Measurements from ENCODE around the gene RNU5B-1.

DNA sequence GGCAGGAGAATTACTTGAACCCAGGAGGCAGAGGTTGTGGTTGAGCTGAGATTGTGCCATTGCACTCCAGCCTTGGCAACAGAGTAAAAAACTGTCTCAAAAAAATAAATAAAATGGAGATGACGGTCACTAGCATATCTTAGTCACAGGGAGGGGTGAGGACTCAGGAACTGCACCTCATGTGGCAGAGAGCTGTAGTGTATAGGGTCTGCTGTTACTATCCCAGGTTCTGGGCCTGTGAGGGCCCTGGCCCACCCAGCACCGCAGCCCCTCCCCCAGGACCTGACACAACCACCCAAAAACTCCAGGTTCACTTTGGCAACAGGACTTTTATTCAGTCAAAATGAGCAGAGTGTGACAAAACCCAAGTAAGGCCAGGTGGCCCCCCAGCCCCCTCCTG is 22.3 kb downstream of the RNU5B-1 start:
- TF ChIP-seq, protein P1, sequence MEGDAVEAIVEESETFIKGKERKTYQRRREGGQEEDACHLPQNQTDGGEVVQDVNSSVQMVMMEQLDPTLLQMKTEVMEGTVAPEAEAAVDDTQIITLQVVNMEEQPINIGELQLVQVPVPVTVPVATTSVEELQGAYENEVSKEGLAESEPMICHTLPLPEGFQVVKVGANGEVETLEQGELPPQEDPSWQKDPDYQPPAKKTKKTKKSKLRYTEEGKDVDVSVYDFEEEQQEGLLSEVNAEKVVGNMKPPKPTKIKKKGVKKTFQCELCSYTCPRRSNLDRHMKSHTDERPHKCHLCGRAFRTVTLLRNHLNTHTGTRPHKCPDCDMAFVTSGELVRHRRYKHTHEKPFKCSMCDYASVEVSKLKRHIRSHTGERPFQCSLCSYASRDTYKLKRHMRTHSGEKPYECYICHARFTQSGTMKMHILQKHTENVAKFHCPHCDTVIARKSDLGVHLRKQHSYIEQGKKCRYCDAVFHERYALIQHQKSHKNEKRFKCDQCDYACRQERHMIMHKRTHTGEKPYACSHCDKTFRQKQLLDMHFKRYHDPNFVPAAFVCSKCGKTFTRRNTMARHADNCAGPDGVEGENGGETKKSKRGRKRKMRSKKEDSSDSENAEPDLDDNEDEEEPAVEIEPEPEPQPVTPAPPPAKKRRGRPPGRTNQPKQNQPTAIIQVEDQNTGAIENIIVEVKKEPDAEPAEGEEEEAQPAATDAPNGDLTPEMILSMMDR (IDR thresholded peaks at IDR 0.05), result no peak
- TF ChIP-seq ZFX (IDR thresholded peaks at IDR 0.05; ENCODE audit: borderline replicate concordance), result no peak

Data from 22Rv1 (cell line).